Activated B cell treated with CpG ODN at 0.5 μM for 24 hours (primary cell): ENCODE data around the gene PIP4P1. TPM values are rescaled to one million over a fixed set of nuclear protein-coding genes. Genes with fewer than 3 reads are reported as not detected.

Source experiments
- ATAC-seq: fragments of 200-7000 bp; cut with Tn5 transposase; one replicate; pipeline ENCODE4 v1.10.0; 2021; ENCODE audit warnings: low read depth, mild to moderate bottlenecking, moderate library complexity
- CTCF ChIA-PET: fragments of 350-600 bp; sonication (Branson Sonifier 250); formaldehyde crosslinking; loops from one replicate; lab custom pipeline; 2021; ENCODE audit warnings: antibody characterized with exemption; lab: Charles Lee
- POLR2A ChIA-PET: fragments of 350-600 bp; sonication (Branson Sonifier 250); formaldehyde crosslinking; loops from one replicate; lab custom pipeline; 2021; ENCODE audit warnings: antibody characterized with exemption; lab: Charles Lee
- DNase-seq: peaks from one replicate; pipeline ENCODE4 v3.0.0; 2022
- H3K27ac Mint-ChIP-seq: one replicate; pipeline ENCODE4 v1.8.0; 2020; ENCODE audit warnings: mixed read lengths
- H3K27me3 Mint-ChIP-seq: one replicate; pipeline ENCODE4 v1.8.0; 2021; ENCODE audit warnings: mixed read lengths
- H3K36me3 Mint-ChIP-seq: one replicate; pipeline ENCODE4 v1.8.0; 2021; ENCODE audit warnings: low read depth, mixed read lengths
- H3K4me1 Mint-ChIP-seq: one replicate; pipeline ENCODE4 v1.8.0; 2021; ENCODE audit warnings: mixed read lengths
- H3K4me3 Mint-ChIP-seq: one replicate; pipeline ENCODE4 v1.8.0; 2020; ENCODE audit warnings: mild to moderate bottlenecking, mixed read lengths
- H3K9me3 Mint-ChIP-seq: one replicate; pipeline ENCODE4 v1.8.0; 2020; ENCODE audit warnings: mixed read lengths
- intact Hi-C: fragments of 100-400 bp; cut with micrococcal nuclease; formaldehyde crosslinking; loops from one replicate; pipeline ENCODE4 v1.15.1; 2024
- total RNA-seq: library from RNA; stranded (reverse); gene quantifications from 2 replicates; pipeline ENCODE4 v1.2.3, GENCODE V29; 2022
- TF ChIP-seq, protein P1 (sequence below): fragments of 200-600 bp; IDR thresholded peaks from one replicate; pipeline ENCODE4 v1.8.0; 2022; ENCODE audit warnings: antibody characterized with exemption, mild to moderate bottlenecking

Gene PIP4P1
- total RNA-seq, 1 donor from 2014 or later: 87.3 TPM

DNA sequence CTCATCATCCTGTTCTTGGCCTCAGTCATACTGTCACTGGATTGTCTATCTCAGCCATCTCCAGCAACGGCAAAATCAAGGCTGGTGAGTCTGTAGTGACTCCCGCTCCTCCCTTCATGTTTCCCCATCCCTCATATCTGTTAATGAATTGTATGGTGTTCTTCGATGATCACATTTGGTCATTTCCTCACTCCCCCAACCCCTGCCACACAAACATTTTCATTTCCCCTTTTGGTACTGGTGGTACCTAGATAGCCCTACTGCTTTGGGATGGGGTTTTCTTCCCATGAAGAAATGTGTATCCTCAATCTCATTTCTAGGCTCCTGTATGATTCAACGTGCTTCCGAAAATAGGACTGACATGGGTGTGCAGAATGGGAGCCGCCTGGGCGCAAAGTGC, 22.6 kb downstream of the PIP4P1 start:
- ATAC-seq (peak; percentile 57), DNase-seq (no peak)
- POLR2A ChIA-PET: interaction anchor here (1.4 kb wide), 1 partner anchor 10 kb away, joined by 3 read pairs; no protein-coding TSS in a partner anchor
- intact Hi-C loops: loop anchor here (1.0 kb wide), 1 partner anchor 16 kb away; the partner anchor contains the start of gene OSGEP
- Mint-ChIP-seq H3K27ac (peak overlapping the region; percentile 30), H3K36me3 (no peaks in the 10 kb centered on the region), H3K4me1 (peaks cover 58% of the 10 kb centered on the region), H3K4me3 (peak overlapping the region; percentile 15), H3K27me3 (no peaks in the 10 kb centered on the region), H3K9me3 (no peaks in the 10 kb centered on the region)
- TF ChIP-seq, protein P1, sequence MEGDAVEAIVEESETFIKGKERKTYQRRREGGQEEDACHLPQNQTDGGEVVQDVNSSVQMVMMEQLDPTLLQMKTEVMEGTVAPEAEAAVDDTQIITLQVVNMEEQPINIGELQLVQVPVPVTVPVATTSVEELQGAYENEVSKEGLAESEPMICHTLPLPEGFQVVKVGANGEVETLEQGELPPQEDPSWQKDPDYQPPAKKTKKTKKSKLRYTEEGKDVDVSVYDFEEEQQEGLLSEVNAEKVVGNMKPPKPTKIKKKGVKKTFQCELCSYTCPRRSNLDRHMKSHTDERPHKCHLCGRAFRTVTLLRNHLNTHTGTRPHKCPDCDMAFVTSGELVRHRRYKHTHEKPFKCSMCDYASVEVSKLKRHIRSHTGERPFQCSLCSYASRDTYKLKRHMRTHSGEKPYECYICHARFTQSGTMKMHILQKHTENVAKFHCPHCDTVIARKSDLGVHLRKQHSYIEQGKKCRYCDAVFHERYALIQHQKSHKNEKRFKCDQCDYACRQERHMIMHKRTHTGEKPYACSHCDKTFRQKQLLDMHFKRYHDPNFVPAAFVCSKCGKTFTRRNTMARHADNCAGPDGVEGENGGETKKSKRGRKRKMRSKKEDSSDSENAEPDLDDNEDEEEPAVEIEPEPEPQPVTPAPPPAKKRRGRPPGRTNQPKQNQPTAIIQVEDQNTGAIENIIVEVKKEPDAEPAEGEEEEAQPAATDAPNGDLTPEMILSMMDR: no peak
- CTCF ChIA-PET: no interaction called here

DNA sequence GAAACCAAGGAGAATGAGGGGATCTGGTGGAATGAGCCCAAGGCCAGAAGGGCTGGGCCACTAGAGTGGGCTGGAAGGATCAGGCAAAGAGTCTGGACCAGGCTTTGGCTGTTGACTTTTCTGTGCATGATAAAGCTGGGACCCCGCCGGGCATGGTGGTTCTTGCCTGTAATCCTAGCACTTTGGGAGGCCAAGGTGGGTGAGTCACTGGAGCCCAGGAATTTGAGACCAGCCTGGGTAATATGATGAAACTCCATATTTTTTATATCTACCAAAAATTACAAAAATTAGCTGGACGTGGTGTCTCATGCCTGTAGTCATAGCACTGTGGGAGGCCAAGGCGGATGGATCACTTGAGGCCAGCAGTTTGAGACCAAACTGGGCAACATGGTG, 24.9 kb downstream of the PIP4P1 start:
- intact Hi-C loops: no loop called here
- Mint-ChIP-seq H3K36me3 (no peaks in the 10 kb centered on the region), H3K9me3 (no peaks in the 10 kb centered on the region), H3K4me1 (peaks cover 50% of the 10 kb centered on the region), H3K27me3 (no peaks in the 10 kb centered on the region), H3K27ac (no peak overlapping the region), H3K4me3 (no peak overlapping the region)
- ChIA-PET POLR2A (interaction anchor here (0.9 kb wide), 1 partner anchor 18 kb away, joined by 3 read pairs; the partner anchor contains the start of gene OSGEP), CTCF (no interaction called here)
- DNase-seq: no peak
- ATAC-seq: no peak
- TF ChIP-seq, protein P1: no peak

DNA sequence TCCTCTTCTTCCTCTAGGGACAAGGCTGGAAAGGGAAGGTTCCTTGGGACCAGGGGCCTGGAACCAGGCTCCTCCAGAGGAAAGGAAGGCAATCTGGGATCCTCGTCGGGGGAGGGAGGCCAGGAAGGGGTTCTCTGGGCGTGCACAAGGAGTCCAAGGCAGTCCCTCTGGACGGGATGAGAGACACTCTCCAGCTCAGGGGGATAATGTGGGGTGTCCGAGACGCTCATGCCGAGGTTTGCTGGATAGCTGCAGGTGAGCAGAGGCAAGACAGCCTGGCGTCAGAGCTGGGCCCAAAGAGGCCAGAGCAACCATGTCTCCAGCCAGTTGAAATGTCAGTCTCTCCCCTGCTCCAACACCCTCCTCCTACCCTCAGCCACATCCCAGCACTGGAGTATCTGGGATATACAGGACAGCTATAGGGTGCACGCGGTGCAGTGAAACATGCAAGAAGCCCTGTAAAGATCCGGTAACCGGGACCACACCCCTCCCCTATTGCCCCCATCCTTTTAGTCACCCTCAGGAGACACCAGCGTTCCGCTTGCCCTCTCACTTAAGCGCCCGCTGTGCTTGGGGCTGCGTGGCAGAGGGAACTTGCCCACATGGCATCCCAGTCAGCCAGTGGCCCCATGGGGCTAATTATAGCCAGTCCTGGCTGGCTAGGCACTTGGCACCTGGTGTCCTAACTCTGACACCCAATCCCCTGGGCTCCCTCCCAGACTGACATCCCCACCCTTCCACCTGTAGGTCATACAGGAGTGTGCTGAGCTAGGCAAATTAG, 25.5 kb downstream of the PIP4P1 start, which contains the start of gene KLHL33:
Gene KLHL33, minus strand, starts transcription at position 585 of the 781 bp plus-strand sequence. Its CDS starts 355 bp downstream, at position 230.
- ChIA-PET POLR2A (interaction anchor here (0.9 kb wide), 1 partner anchor 19 kb away, joined by 3 read pairs; the partner anchor contains the start of gene OSGEP), CTCF (no interaction called here)
- TF ChIP-seq, protein P1: no peak
- H3K36me3 Mint-ChIP-seq: no peaks in the 10 kb centered on the region
- H3K27ac Mint-ChIP-seq: no peak within 1 kb of the TSS
- peaks cover 49% of the 10 kb centered on the region for H3K4me1 Mint-ChIP-seq
- DNase-seq (no peak), ATAC-seq (no peak)
- no peaks in the 10 kb centered on the region for H3K27me3 Mint-ChIP-seq
- no peak within 1 kb of the TSS for H3K4me3 Mint-ChIP-seq
- intact Hi-C loops: no loop called here
- no peaks in the 10 kb centered on the region for H3K9me3 Mint-ChIP-seq

DNA sequence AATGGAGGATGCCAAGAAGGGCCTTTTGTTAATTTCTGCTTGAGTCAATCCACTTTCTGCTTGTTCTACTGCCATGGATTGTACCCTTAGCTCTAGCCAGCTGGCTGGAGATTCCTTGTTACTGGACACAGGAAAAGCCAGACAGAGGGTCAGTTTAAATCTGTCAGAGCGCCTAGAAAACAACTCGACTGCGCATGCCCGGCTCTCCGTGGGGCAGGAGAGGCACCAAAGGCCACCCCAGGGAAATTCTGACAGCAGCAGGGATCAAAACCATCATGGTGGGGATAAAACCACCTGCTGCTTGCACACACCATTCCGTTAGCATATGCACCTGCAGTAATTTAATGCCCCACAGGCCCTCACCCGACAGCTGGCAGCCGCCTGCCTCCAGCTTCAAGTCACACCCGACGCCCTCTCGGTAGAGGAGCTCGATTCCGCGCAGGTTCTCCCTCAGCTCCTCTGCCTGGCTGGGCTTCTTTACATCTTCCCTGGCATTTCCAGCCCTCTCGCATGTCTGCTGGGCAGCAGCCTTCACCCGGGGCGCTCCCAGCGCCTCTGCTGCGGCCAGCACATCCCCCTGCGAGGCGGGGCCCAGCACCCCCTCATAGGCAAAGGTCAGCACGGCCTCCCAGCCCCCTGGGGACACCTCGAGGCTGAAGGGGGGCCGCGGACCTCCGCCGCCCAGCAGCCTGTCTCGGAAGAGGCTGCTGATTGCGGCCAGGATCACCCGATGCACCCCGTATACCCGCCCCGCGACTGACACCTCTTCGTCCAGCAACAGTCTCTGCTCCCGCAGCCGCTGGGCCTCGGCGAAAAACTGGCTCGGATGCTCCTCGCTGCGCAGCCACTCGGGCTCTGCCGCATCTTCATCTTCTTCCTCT, 26.3 kb downstream of the PIP4P1 start:
- DNase-seq: no peak
- Mint-ChIP-seq H3K27ac (no peak overlapping the region), H3K27me3 (no peaks in the 10 kb centered on the region), H3K4me1 (peaks cover 49% of the 10 kb centered on the region), H3K9me3 (no peaks in the 10 kb centered on the region), H3K4me3 (no peak overlapping the region), H3K36me3 (no peaks in the 10 kb centered on the region)
- TF ChIP-seq, protein P1: no peak
- intact Hi-C loops: no loop called here
- ChIA-PET CTCF (no interaction called here), POLR2A (no interaction called here)
- no peak for ATAC-seq
